OCI-LY1 (cell line): ENCODE results near the gene SEMA4A.

Experiments
- CTCF ChIP-seq: fragments of 200-600 bp; sonication (generic), shearing (Covaris generic); IDR thresholded peaks from 2 replicates; pipeline ENCODE4 v1.5.1; 2017; ENCODE audit warnings: mild to moderate bottlenecking, antibody characterized with exemption, low read length, moderate library complexity, mixed read lengths
- EZH2 ChIP-seq: fragments of 200-600 bp; sonication (generic), shearing (Covaris generic); IDR thresholded peaks from 2 replicates; pipeline ENCODE4 v1.8.0; 2017; ENCODE audit warnings: borderline replicate concordance, mixed run types, mild to moderate bottlenecking, antibody characterized with exemption, low read length, moderate library complexity, mixed read lengths

GRCh38 chr1:156117414-156118176, 35.8 kb upstream of the SEMA4A start:
- no peak for TF ChIP-seq CTCF
- TF ChIP-seq EZH2, result no peak
